GM12878 (cell line): Measurements from ENCODE around the gene FAAP100. TPM values are rescaled to one million over a fixed set of nuclear protein-coding genes. Genes with fewer than 3 reads are reported as not detected.

Experiments
- ATAC-seq: fragments of 200-7000 bp; cut with Tn5 transposase; 3 replicates; pipeline ENCODE4 v1.9.1; 2020; ENCODE audit warnings: mild to moderate bottlenecking, moderate library complexity
- BruUV-seq: library from RNA; stranded (reverse); fragments of 400-500 nt; replicated peaks from 2 replicates; lab custom pipeline; 2021; lab: Mats Ljungman, UMichigan
- CTCF ChIA-PET: fragments of 300-600 bp; sonication (Branson Sonifier 250); formaldehyde crosslinking; extraction: SDS; loops from one replicate; lab custom pipeline; 2021; ENCODE audit warnings: inconsistent platforms; lab: Yijun Ruan, JAX
- POLR2A ChIA-PET: fragments of 350-600 bp; formaldehyde crosslinking; extraction: SDS; loops from one replicate; lab custom pipeline; 2021; ENCODE audit warnings: inconsistent platforms; lab: Charles Lee
- RAD21 ChIA-PET: fragments of 300-600 bp; sonication (Branson Sonifier 250); formaldehyde crosslinking; loops from one replicate; lab custom pipeline; 2023; ENCODE audit warnings: antibody characterized with exemption; ENCODE audit not compliant: unreplicated experiment; lab: Charles Lee
- SMC1A ChIA-PET: fragments of 300-600 bp; sonication (Branson Sonifier 250); formaldehyde crosslinking; loops from one replicate; lab custom pipeline; 2023; ENCODE audit not compliant: unreplicated experiment, uncharacterized antibody; lab: Charles Lee
- DNase-seq: peaks from one replicate; pipeline ENCODE4 v3.0.0-alpha.2; 2011; ENCODE audit warnings: low read depth, low spot score
- FAIRE-seq: peaks from 3 replicates; lab custom pipeline; 2011; peaks lifted over from hg19 to GRCh38; lab: Jason Lieb, UNC
- H2AFZ ChIP-seq: 2 replicates; pipeline ENCODE4 v1.6.0; 2011; ENCODE audit warnings: low read depth, low read length, control low read depth; ENCODE audit not compliant: control insufficient read depth
- H3K27ac ChIP-seq: 2 replicates; pipeline ENCODE4 v1.5.1; 2011; ENCODE audit warnings: control low read depth; ENCODE audit not compliant: control insufficient read depth, insufficient read depth
- H3K27me3 ChIP-seq, 2 experiments: replicated peaks in 1 of 2; 2 replicates each; pipeline versions ENCODE4 v1.6.0 to v1.6.1; 2011; ENCODE audit warnings: low read length in 1 of 2; ENCODE audit not compliant: control insufficient read depth in 2 of 2, insufficient read depth in 2 of 2
- H3K36me3 ChIP-seq, 2 experiments: 2 replicates each; pipeline ENCODE4 v1.5.1; 2011; ENCODE audit warnings: low read length in 1 of 2; ENCODE audit not compliant: control insufficient read depth in 2 of 2, insufficient read depth in 2 of 2
- H3K4me1 ChIP-seq: 2 replicates; pipeline ENCODE4 v1.6.1; 2011; ENCODE audit warnings: mild to moderate bottlenecking, low read length, moderate library complexity, mixed read lengths; ENCODE audit not compliant: control insufficient read depth, insufficient read depth
- H3K4me2 ChIP-seq: 2 replicates; pipeline ENCODE4 v1.6.0; 2011; ENCODE audit warnings: control low read depth; ENCODE audit not compliant: control insufficient read depth, insufficient read depth
- H3K4me3 ChIP-seq: fragments of 200-600 bp; sonication (generic); 2 replicates; pipeline ENCODE4 v1.5.1; 2016
- H3K79me2 ChIP-seq: 2 replicates; pipeline ENCODE4 v1.6.0; 2011; ENCODE audit warnings: low read length; ENCODE audit not compliant: control insufficient read depth, insufficient read depth
- H3K9ac ChIP-seq: 2 replicates; pipeline ENCODE4 v1.8.0; 2011; ENCODE audit warnings: low read length, control low read depth, mixed read lengths; ENCODE audit not compliant: control insufficient read depth, insufficient read depth
- H3K9me3 ChIP-seq: replicated peaks from 3 replicates; pipeline ENCODE4 v1.5.1; 2011; ENCODE audit warnings: mild to moderate bottlenecking, low read length; ENCODE audit not compliant: control insufficient read depth, insufficient read depth
- H4K20me1 ChIP-seq: 2 replicates; pipeline ENCODE4 v1.6.0; 2011; ENCODE audit not compliant: control insufficient read depth, insufficient read depth
- EZH2 ChIP-seq: IDR thresholded peaks from 2 replicates; pipeline ENCODE4 v1.6.1; 2012; ENCODE audit warnings: low read depth, mild to moderate bottlenecking, control low read depth, inconsistent platforms, low read length, borderline replicate concordance; ENCODE audit not compliant: control insufficient read depth
- FOXM1 ChIP-seq: IDR thresholded peaks from 2 replicates; pipeline ENCODE4 v1.6.1; 2012; ENCODE audit warnings: low read depth, mild to moderate bottlenecking, inconsistent platforms, low read length, moderate library complexity
- HDAC6 ChIP-seq: fragments of 200-600 bp; sonication (generic); IDR thresholded peaks from one replicate; pipeline ENCODE4 v1.8.0; 2017; ENCODE audit warnings: antibody characterized with exemption; ENCODE audit not compliant: unreplicated experiment
- JUND ChIP-seq: IDR thresholded peaks from 2 replicates; pipeline ENCODE4 v1.6.1; 2012; ENCODE audit warnings: low read depth, mild to moderate bottlenecking, low read length, improper control_type of control experiment, moderate library complexity
- LARP7 ChIP-seq: fragments of 450-650 bp; IDR thresholded peaks from 2 replicates; pipeline ENCODE4 v1.6.1; 2017; ENCODE audit warnings: mild to moderate bottlenecking
- MEF2A ChIP-seq: IDR thresholded peaks from 2 replicates; pipeline ENCODE4 v1.6.1; 2011; ENCODE audit warnings: low read depth, mild to moderate bottlenecking, low read length, moderate library complexity; ENCODE audit not compliant: insufficient read depth
- MYC ChIP-seq: IDR thresholded peaks from 2 replicates; pipeline ENCODE4 v1.6.1; 2011; ENCODE audit warnings: mild to moderate bottlenecking, low read length, moderate library complexity, inconsistent platforms; ENCODE audit not compliant: insufficient read depth, insufficient replicate concordance, insufficient read length, severe bottlenecking
- PAX8 ChIP-seq: fragments of 450-650 bp; IDR thresholded peaks from 2 replicates; pipeline ENCODE4 v1.6.1; 2017; ENCODE audit warnings: mild to moderate bottlenecking, moderate library complexity
- RUNX3 ChIP-seq: IDR thresholded peaks from 2 replicates; pipeline ENCODE4 v1.6.1; 2012; ENCODE audit warnings: low read length, inconsistent platforms
- SREBF2 ChIP-seq: IDR thresholded peaks from 2 replicates; pipeline ENCODE4 v1.6.1; 2012; ENCODE audit warnings: mild to moderate bottlenecking, low read length
- SRF ChIP-seq, 2 experiments: IDR thresholded peaks; 2 replicates each; pipeline ENCODE4 v1.6.1; 2011; ENCODE audit warnings: low read depth in 2 of 2, low read length in 2 of 2, mild to moderate bottlenecking in 1 of 2, moderate library complexity in 1 of 2
- ZNF217 ChIP-seq: fragments of 450-650 bp; IDR thresholded peaks from 2 replicates; pipeline ENCODE4 v1.6.1; 2017; ENCODE audit warnings: antibody characterized with exemption, mild to moderate bottlenecking
- ZNF24 ChIP-seq: fragments of 450-650 bp; IDR thresholded peaks from 2 replicates; pipeline ENCODE4 v1.6.1; 2017; ENCODE audit warnings: antibody characterized with exemption, mild to moderate bottlenecking
- WGBS: methylation state at CpG from one replicate; pipeline ENCODE4 v1.1.6; 2016; ENCODE audit warnings: low lambda C conversion rate; ENCODE audit not compliant: insufficient replicate concordance, insufficient coverage; ENCODE audit errors: missing lambda C conversion rate; 5-methylcytosine and 5-hydroxymethylcytosine counted together
- in situ Hi-C: fragments of 300-500 bp; cut with MboI; formaldehyde crosslinking; loops from 9 replicates; pipeline ENCODE4 v1.14.3; 2018; ENCODE audit warnings: mixed read lengths
- intact Hi-C: fragments of 100-400 bp; cut with micrococcal nuclease; formaldehyde crosslinking; loops from one replicate; pipeline ENCODE4 v1.14.2; 2022; ENCODE audit not compliant: unreplicated experiment
- polyA plus RNA-seq, 11 experiments: library from polyadenylated mRNA; depleted of rRNA in 4 of 11; unstranded in 6 of 11; stranded (reverse) in 5 of 11; fragments of >200 nt; fragmentation: Nextera tagmentation in 4 of 11; fragmentation: Illumina TruSeq in 1 of 11; extraction: Ambion mirVana in 4 of 11; extraction: Trizol in 1 of 11; gene quantifications; 1 replicate in 1 of 11; 2 replicates in 10 of 11; pipeline versions ENCODE4 v1.2.1 to v1.2.3, GENCODE V29; 2011 to 2016; ENCODE audit warnings: inconsistent platforms in 2 of 11, missing spikeins in 2 of 11, low read depth in 1 of 11
- total RNA-seq, 4 experiments: library from RNA; depleted of rRNA in 3 of 4; stranded (reverse); fragments of >200 nt in 3 of 4; fragmentation: Illumina TruSeq in 1 of 4; extraction: Trizol in 1 of 4; gene quantifications; 2 replicates each; pipeline versions ENCODE4 v1.2.1 to v1.2.3, GENCODE V29; 2013 to 2021
- TF ChIP-seq, protein P1 (sequence below): fragments of 450-650 bp; formaldehyde crosslinking; IDR thresholded peaks from 2 replicates; pipeline ENCODE4 v1.4.0; 2020; ENCODE audit warnings: mild to moderate bottlenecking, moderate library complexity
- TF ChIP-seq, protein P2 (sequence below): fragments of 450-650 bp; conservative IDR thresholded peaks from 2 replicates; pipeline ENCODE4 v1.6.1; 2017; ENCODE audit warnings: mild to moderate bottlenecking, moderate library complexity

The FAAP100 gene
- total and polyA plus RNA-seq, 10 of the 15 experiments (the other 5 are each of a cell fraction or from before 2014, with no cell fraction given) = 0.11 to 46.2 (median 17.1) TPM

- TF ChIP-seq, protein P1, sequence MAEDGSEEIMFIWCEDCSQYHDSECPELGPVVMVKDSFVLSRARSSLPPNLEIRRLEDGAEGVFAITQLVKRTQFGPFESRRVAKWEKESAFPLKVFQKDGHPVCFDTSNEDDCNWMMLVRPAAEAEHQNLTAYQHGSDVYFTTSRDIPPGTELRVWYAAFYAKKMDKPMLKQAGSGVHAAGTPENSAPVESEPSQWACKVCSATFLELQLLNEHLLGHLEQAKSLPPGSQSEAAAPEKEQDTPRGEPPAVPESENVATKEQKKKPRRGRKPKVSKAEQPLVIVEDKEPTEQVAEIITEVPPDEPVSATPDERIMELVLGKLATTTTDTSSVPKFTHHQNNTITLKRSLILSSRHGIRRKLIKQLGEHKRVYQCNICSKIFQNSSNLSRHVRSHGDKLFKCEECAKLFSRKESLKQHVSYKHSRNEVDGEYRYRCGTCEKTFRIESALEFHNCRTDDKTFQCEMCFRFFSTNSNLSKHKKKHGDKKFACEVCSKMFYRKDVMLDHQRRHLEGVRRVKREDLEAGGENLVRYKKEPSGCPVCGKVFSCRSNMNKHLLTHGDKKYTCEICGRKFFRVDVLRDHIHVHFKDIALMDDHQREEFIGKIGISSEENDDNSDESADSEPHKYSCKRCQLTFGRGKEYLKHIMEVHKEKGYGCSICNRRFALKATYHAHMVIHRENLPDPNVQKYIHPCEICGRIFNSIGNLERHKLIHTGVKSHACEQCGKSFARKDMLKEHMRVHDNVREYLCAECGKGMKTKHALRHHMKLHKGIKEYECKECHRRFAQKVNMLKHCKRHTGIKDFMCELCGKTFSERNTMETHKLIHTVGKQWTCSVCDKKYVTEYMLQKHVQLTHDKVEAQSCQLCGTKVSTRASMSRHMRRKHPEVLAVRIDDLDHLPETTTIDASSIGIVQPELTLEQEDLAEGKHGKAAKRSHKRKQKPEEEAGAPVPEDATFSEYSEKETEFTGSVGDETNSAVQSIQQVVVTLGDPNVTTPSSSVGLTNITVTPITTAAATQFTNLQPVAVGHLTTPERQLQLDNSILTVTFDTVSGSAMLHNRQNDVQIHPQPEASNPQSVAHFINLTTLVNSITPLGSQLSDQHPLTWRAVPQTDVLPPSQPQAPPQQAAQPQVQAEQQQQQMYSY (CRISPR knock-in tag) = no peak
- TF ChIP-seq, all 136 proteins: peak for 22
These were observed 964 bp upstream of the FAAP100 start (continued) for GRCh38 chr17:81553018-81553615.

DNA sequence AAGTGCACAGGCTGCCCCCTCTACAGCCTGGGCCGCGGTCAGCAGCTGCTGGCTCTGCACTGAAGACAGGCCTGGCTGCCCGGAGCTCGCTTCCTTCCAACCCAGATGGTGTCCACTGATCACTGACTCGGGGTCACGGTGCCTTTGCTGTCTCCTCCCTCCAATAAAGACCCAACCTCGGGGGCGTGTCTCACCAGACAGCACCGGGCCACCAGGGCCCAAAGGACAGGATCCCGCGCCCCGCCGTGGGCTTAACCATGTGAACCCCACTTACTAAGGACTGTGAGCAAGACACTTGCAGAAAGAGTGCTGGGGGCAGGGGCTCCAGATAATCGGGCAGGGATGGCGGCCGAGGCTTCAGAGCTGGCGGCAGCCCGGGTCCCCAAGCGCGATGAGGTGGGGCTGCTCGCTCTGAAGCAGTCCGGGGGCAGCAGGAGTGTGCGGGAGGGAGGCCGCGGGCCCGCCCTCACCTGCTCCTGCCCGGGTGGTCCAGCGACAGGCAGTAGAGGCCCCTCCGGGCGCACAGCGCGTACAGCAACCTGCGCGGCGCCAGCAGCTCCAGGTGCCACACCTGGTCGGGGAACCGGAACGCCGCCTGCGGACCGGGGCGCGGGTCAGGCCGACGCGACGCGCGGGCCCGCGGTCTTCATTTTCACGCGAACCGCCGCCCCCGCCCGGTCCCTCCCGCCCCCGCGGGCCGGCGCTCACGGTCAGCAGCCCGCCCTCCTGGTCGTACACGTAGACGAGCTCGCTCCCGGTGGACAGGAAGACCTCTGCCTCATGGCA is 502 bp downstream of the FAAP100 start:
- Histone ChIP-seq H3K27ac (peak overlapping the region; percentile 58), H3K79me2 (peaks cover 24% of the 10 kb centered on the region)
- TF ChIP-seq RUNX3 = no peak
- TF ChIP-seq JUND = no peak
- no peak for TF ChIP-seq SREBF2
- 0 out of 2 replicates have a peak, but pooled peaks have one; percentile 15 for TF ChIP-seq LARP7
- no peak for TF ChIP-seq FOXM1
- TF ChIP-seq SRF (IDR thresholded peaks at IDR 0.05; ENCODE audit: low read depth in 2 of 2, low read length in 2 of 2) = no peak
- TF ChIP-seq MYC = peak; percentile 50
- no peak for TF ChIP-seq EZH2
- TF ChIP-seq ZNF24 = no peak
- no peak for TF ChIP-seq ZNF217
- TF ChIP-seq HDAC6 = no peak
- no peak for TF ChIP-seq PAX8
- TF ChIP-seq MEF2A = no peak
- TF ChIP-seq, protein P2, sequence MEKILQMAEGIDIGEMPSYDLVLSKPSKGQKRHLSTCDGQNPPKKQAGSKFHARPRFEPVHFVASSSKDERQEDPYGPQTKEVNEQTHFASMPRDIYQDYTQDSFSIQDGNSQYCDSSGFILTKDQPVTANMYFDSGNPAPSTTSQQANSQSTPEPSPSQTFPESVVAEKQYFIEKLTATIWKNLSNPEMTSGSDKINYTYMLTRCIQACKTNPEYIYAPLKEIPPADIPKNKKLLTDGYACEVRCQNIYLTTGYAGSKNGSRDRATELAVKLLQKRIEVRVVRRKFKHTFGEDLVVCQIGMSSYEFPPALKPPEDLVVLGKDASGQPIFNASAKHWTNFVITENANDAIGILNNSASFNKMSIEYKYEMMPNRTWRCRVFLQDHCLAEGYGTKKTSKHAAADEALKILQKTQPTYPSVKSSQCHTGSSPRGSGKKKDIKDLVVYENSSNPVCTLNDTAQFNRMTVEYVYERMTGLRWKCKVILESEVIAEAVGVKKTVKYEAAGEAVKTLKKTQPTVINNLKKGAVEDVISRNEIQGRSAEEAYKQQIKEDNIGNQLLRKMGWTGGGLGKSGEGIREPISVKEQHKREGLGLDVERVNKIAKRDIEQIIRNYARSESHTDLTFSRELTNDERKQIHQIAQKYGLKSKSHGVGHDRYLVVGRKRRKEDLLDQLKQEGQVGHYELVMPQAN = peak; percentile 20

More for the DNA sequence above, 502 bp downstream of the FAAP100 start:
- intact Hi-C loops (loop anchor here (2.0 kb wide), 1 partner anchor 35 kb away; no protein-coding TSS in a partner anchor), in situ Hi-C loops (no loop called here)
- Histone ChIP-seq H3K36me3 (peaks cover 11 to 24% of the 10 kb centered on the region in 2 experiments; a peak in 3 of 4 replicates), H3K9me3 (no peaks in the 10 kb centered on the region), H3K4me3 (peak overlapping the region; percentile 93), H2AFZ (peak overlapping the region; percentile 48), H4K20me1 (no peaks in the 10 kb centered on the region), H3K9ac (peak overlapping the region; percentile 74), H3K4me1 (peaks cover 14% of the 10 kb centered on the region), H3K4me2 (peak overlapping the region; percentile 88), H3K27me3 (no peaks in the 10 kb centered on the region)
- WGBS = 0% methylated on average over 25 of the region's 69 CpGs
- FAIRE-seq (no peak), DNase-seq (no peak), ATAC-seq (peak; percentile 3)
- POLR2A ChIA-PET = interaction anchor here (1.0 to 3.0 kb wide), 9 partner anchors 31 to 151 kb away, joined by 3 to 34 read pairs (median 7); partner anchors contain the start of genes ARL16 and HGS
- BruUV-seq = no TSS peak
- RAD21 ChIA-PET = interaction anchor here (0.9 to 2.9 kb wide), 9 partner anchors 10 to 313 kb away, joined by 3 to 17 read pairs (median 4); partner anchors contain the start of genes NDUFAF8, PDE6G and TEPSIN
- CTCF ChIA-PET = interaction anchor here (1.4 to 2.0 kb wide), 2 partner anchors 46 to 49 kb away, joined by 5 to 13 read pairs; no protein-coding TSS in a partner anchor
- SMC1A ChIA-PET = interaction anchor here (0.6 to 1.7 kb wide), 3 partner anchors 30 to 117 kb away, joined by 3 to 6 read pairs (median 5); no protein-coding TSS in a partner anchor
